ENCODE data around the gene SLC18B1. TPM values are rescaled to one million over a fixed set of nuclear protein-coding genes. Genes with fewer than 3 reads are reported as not detected.

Gene SLC18B1
- 14.4 to 23.1 TPM (median 15.8 TPM) in 3 replicates for polyA plus RNA-seq
- polyA plus RNA-seq (2011; ENCODE audit: low read depth) = 1.2 TPM
- 9.7 and 16.1 TPM in 2 replicates for polyA plus RNA-seq (2011; cell fraction: cytosol; rRNA removed)
- polyA plus RNA-seq (2011; cell fraction: nucleus; rRNA removed) = 22.0 and 34.4 TPM in 2 replicates
- polyA plus RNA-seq (2012; ENCODE audit: low replicate concordance) = 4.8 and 10.0 TPM in 2 replicates
- 3.3 to 14.7 TPM (median 13.2 TPM) in 3 replicates for polyA minus RNA-seq
- polyA minus RNA-seq (2011; cell fraction: cytosol; rRNA and poly(A)+ RNA removed) = 6.9 TPM
- 8.3 and 13.1 TPM in 2 replicates for polyA minus RNA-seq (2011; cell fraction: nucleus; rRNA and poly(A)+ RNA removed)

GRCh38 chr6:132797951-132798868, at the start of gene SLC18B1:
Gene SLC18B1 (minus strand): TSS chr6:132798637. CDS start chr6:132798456, 181 bp downstream.
- FAIRE-seq = no peak
- peaks cover 0 to 2% of the 10 kb centered on the region in 2 experiments for H3K36me3 ChIP-seq (ENCODE audit: control insufficient read depth in 2 of 2, extremely low read depth in 1 of 2, insufficient read depth in 2 of 2, low read length in 2 of 2)
- peak within 1 kb of the TSS; percentile 77 for H3K27ac ChIP-seq (ENCODE audit: control insufficient read depth, insufficient read depth, low read length)
- peaks cover 8% of the 10 kb centered on the region for H3K79me2 ChIP-seq (ENCODE audit: control insufficient read depth, insufficient read depth, low read length)
- H3K4me2 ChIP-seq (ENCODE audit: control insufficient read depth, extremely low read depth, insufficient read depth, low read depth, low read length) = peak within 1 kb of the TSS; percentile 86
- no peaks in the 10 kb centered on the region for H3K9me3 ChIP-seq (ENCODE audit: control insufficient read depth, low read depth, low read length)
- peak within 1 kb of the TSS; percentile 87 to 98 (median 89) for H3K4me3 ChIP-seq (ENCODE audit: control insufficient read depth in 2 of 3, extremely low read depth in 1 of 3, insufficient read depth in 2 of 3, low read depth in 1 of 3, low read length in 3 of 3)
- H3K27me3 ChIP-seq (ENCODE audit: control insufficient read depth, extremely low read depth, insufficient read depth, low read length) = no peaks in the 10 kb centered on the region
- no peaks in the 10 kb centered on the region for H3K9me1 ChIP-seq (ENCODE audit: control insufficient read depth, extremely low read depth, insufficient read depth, low read length)
- DNase-seq (ENCODE audit: low read depth, low spot score) = no peak
- TF ChIP-seq, protein P1, sequence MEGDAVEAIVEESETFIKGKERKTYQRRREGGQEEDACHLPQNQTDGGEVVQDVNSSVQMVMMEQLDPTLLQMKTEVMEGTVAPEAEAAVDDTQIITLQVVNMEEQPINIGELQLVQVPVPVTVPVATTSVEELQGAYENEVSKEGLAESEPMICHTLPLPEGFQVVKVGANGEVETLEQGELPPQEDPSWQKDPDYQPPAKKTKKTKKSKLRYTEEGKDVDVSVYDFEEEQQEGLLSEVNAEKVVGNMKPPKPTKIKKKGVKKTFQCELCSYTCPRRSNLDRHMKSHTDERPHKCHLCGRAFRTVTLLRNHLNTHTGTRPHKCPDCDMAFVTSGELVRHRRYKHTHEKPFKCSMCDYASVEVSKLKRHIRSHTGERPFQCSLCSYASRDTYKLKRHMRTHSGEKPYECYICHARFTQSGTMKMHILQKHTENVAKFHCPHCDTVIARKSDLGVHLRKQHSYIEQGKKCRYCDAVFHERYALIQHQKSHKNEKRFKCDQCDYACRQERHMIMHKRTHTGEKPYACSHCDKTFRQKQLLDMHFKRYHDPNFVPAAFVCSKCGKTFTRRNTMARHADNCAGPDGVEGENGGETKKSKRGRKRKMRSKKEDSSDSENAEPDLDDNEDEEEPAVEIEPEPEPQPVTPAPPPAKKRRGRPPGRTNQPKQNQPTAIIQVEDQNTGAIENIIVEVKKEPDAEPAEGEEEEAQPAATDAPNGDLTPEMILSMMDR (optimal IDR thresholded peaks at IDR 0.05 in 1 of 3, IDR thresholded peaks at IDR 0.05 in 1 of 3, conservative IDR thresholded peaks at IDR 0.05 in 1 of 3; ENCODE audit: extremely low read depth in 1 of 3, insufficient read depth in 2 of 3, low read length in 3 of 3) = no peak
- TF ChIP-seq EZH2 (IDR thresholded peaks at IDR 0.05; ENCODE audit: low read length) = no peak
- peak within 1 kb of the TSS; percentile 86 for H3K9ac ChIP-seq (ENCODE audit: control insufficient read depth, extremely low read depth, insufficient read depth, low read length)
- H3K4me1 ChIP-seq (ENCODE audit: control insufficient read depth, extremely low read depth, insufficient read depth, low read length) = no peaks in the 10 kb centered on the region
- peak within 1 kb of the TSS; percentile 64 for H2AFZ ChIP-seq (ENCODE audit: control insufficient read depth, low read length)
- dilution Hi-C loops (cut with MboI; ENCODE audit: extremely low pct_ligation_motif_present, low sequenced_read_pairs) = no loop called here
- no peaks in the 10 kb centered on the region for H4K20me1 ChIP-seq (ENCODE audit: control insufficient read depth, extremely low read depth, insufficient read depth, low read length)

GRCh38 chr6:132843316-132844035, 45.0 kb upstream of the SLC18B1 start:
- no peaks in the 10 kb centered on the region for H3K9me3 ChIP-seq (ENCODE audit: control insufficient read depth, low read depth, low read length)
- no peak for FAIRE-seq

More at GRCh38 chr6:132843316-132844035, 45.0 kb upstream of the SLC18B1 start:
- Histone ChIP-seq H3K79me2 (ENCODE audit: control insufficient read depth, insufficient read depth, low read length) (no peaks in the 10 kb centered on the region), H3K4me2 (ENCODE audit: control insufficient read depth, extremely low read depth, insufficient read depth, low read depth, low read length) (no peak overlapping the region), H3K27ac (ENCODE audit: control insufficient read depth, insufficient read depth, low read length) (no peak overlapping the region), H3K4me1 (ENCODE audit: control insufficient read depth, extremely low read depth, insufficient read depth, low read length) (no peaks in the 10 kb centered on the region), H3K9me1 (ENCODE audit: control insufficient read depth, extremely low read depth, insufficient read depth, low read length) (no peaks in the 10 kb centered on the region), H3K9ac (ENCODE audit: control insufficient read depth, extremely low read depth, insufficient read depth, low read length) (no peak overlapping the region), H3K4me3 (ENCODE audit: control insufficient read depth in 2 of 3, extremely low read depth in 1 of 3, insufficient read depth in 2 of 3, low read depth in 1 of 3, low read length in 3 of 3) (no peak overlapping the region), H2AFZ (ENCODE audit: control insufficient read depth, low read length) (no peak overlapping the region), H4K20me1 (ENCODE audit: control insufficient read depth, extremely low read depth, insufficient read depth, low read length) (no peaks in the 10 kb centered on the region), H3K36me3 (ENCODE audit: control insufficient read depth in 2 of 2, extremely low read depth in 1 of 2, insufficient read depth in 2 of 2, low read length in 2 of 2) (no peaks in the 10 kb centered on the region), H3K27me3 (ENCODE audit: control insufficient read depth, extremely low read depth, insufficient read depth, low read length) (no peaks in the 10 kb centered on the region)
- DNase-seq (ENCODE audit: low read depth, low spot score) = no peak
- no peak for TF ChIP-seq EZH2 (IDR thresholded peaks at IDR 0.05; ENCODE audit: low read length)
- TF ChIP-seq, protein P1 (optimal IDR thresholded peaks at IDR 0.05 in 1 of 3, IDR thresholded peaks at IDR 0.05 in 1 of 3, conservative IDR thresholded peaks at IDR 0.05 in 1 of 3; ENCODE audit: extremely low read depth in 1 of 3, insufficient read depth in 2 of 3, low read length in 3 of 3) = no peak
- dilution Hi-C loops (cut with MboI; ENCODE audit: extremely low pct_ligation_motif_present, low sequenced_read_pairs) = no loop called here
